GM12891 (cell line): ENCODE data around the gene ANOS1.

ENCODE experiments used
- DNase-seq: peaks from one replicate; pipeline ENCODE4 v3.0.0; 2011; ENCODE audit warnings: low spot score; ENCODE audit not compliant: insufficient read length
- FAIRE-seq: peaks from 2 replicates; lab custom pipeline; 2011; peaks lifted over from hg19 to GRCh38; lab: Jason Lieb, UNC
- PAX5 ChIP-seq: IDR thresholded peaks from 2 replicates; pipeline ENCODE4 v1.6.1; 2011; ENCODE audit warnings: low read length, moderate library complexity, mild to moderate bottlenecking; ENCODE audit not compliant: insufficient read depth, severe bottlenecking
- POLR2A ChIP-seq: IDR thresholded peaks from 2 replicates; pipeline ENCODE4 v1.6.1; 2011; ENCODE audit warnings: low read depth, low read length, control low read depth
- POLR2AphosphoS5 ChIP-seq: IDR thresholded peaks from 2 replicates; pipeline ENCODE4 v1.6.1; 2011; ENCODE audit warnings: low read depth, low read length, control low read depth
- POU2F2 ChIP-seq: IDR thresholded peaks from 2 replicates; pipeline ENCODE4 v1.6.1; 2011; ENCODE audit warnings: low read depth, mild to moderate bottlenecking, control low read depth, low read length, moderate library complexity
- SPI1 ChIP-seq: IDR thresholded peaks from 2 replicates; pipeline ENCODE4 v1.6.1; 2011; ENCODE audit warnings: low read depth, low read length, control low read depth
- TAF1 ChIP-seq: IDR thresholded peaks from 2 replicates; pipeline ENCODE4 v1.6.1; 2011; ENCODE audit warnings: low read depth, low read length, control low read depth

The ANOS1 gene

GRCh38 chrX:8629871-8630270 lies 102.1 kb downstream of the ANOS1 start:
- no peak for DNase-seq
- FAIRE-seq: no peak
- TF ChIP-seq PAX5: no peak
- TF ChIP-seq POLR2A: no peak
- TF ChIP-seq TAF1: no peak
- no peak for TF ChIP-seq POU2F2
- TF ChIP-seq SPI1: no peak
- no peak for TF ChIP-seq POLR2AphosphoS5

DNA sequence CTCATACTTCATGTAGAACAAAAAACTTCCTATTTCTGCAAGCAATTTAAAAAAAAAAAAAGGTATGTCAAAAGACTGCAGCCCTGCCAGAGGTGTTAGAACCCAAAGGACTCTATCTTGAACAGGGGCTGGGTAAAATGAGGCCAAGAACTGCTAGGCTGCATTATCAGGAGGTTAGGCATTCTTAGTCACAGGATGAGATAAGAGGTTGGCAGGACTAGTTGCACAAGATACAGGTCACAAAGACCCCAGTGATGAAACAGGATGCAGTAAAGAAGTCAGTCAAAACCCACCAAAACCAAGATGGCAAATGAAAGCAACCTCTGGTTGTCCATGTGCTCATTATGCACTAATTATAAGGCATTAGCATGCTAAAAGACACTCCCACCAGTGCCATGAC lies 104.1 kb downstream of the ANOS1 start:
- TF ChIP-seq POLR2AphosphoS5 (no peak), PAX5 (no peak), TAF1 (no peak), SPI1 (no peak), POU2F2 (no peak)
- FAIRE-seq: no peak
- no peak for DNase-seq

GRCh38 chrX:8607326-8607725 lies 124.6 kb downstream of the ANOS1 start:
- FAIRE-seq: no peak
- TF ChIP-seq POLR2AphosphoS5 (no peak), TAF1 (no peak), PAX5 (no peak), POLR2A (no peak), POU2F2 (no peak), SPI1 (no peak)
- no peak for DNase-seq

GRCh38 chrX:8604131-8604530 lies 127.8 kb downstream of the ANOS1 start:
- FAIRE-seq (no peak), DNase-seq (no peak)
- TF ChIP-seq POLR2AphosphoS5: no peak
- TF ChIP-seq PAX5: no peak
- TF ChIP-seq SPI1: no peak
- no peak for TF ChIP-seq POLR2A
- no peak for TF ChIP-seq POU2F2
- no peak for TF ChIP-seq TAF1

DNA sequence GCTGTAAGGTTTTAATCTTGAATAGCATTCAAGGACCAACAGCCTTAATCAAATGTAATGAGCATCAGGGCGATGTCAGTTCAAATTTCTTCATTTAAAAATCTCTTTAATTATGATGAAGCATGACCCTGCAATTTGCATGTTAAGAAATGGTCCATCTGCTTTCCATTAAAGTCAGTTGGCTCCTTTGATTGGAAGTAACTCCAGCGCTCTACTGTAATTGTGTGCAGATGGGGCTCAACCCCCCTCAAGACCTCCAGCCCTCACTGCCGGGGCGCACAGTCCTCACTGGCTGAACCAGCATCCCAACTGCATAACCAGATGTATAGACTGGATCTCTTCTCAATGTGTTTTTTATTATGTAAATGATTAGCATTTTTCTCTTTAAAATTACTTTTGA lies 140.4 kb downstream of the ANOS1 start:
- TF ChIP-seq SPI1: no peak
- no peak for TF ChIP-seq POLR2A
- TF ChIP-seq PAX5: no peak
- TF ChIP-seq POU2F2: no peak
- TF ChIP-seq POLR2AphosphoS5: no peak
- TF ChIP-seq TAF1: no peak
- DNase-seq (no peak), FAIRE-seq (no peak)

GRCh38 chrX:8586953-8587352 lies 145.0 kb downstream of the ANOS1 start:
- FAIRE-seq: no peak
- no peak for DNase-seq
- no peak for TF ChIP-seq POU2F2

DNA sequence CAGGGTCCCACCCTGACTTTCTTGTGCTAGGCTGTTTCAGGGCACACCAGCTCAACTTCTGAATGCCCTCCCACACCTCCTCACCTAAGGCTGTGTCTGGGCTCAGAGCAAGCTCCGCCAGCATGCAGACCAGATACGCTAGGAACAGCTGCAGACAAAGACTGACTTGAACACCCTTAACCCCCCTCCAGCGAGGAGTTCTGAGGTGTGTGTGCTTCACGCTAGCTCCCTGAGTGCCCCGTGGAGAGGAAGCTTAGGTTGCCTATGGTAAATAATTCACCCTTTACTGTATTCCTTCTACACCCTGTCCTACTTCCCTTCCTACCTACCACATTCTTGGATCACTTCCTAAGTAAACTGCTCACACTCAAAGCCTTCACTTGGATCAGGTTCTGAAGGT lies 152.3 kb downstream of the ANOS1 start:
- DNase-seq: no peak
- no peak for TF ChIP-seq POLR2AphosphoS5
- TF ChIP-seq PAX5: no peak
- TF ChIP-seq POU2F2: no peak
- TF ChIP-seq POLR2A: no peak
- TF ChIP-seq SPI1: no peak
- TF ChIP-seq TAF1: no peak
- FAIRE-seq: no peak

- FAIRE-seq (no peak), DNase-seq (no peak)
- TF ChIP-seq POU2F2: no peak
Observed at GRCh38 chrX:8576821-8577220, 155.1 kb downstream of the ANOS1 start.

DNA sequence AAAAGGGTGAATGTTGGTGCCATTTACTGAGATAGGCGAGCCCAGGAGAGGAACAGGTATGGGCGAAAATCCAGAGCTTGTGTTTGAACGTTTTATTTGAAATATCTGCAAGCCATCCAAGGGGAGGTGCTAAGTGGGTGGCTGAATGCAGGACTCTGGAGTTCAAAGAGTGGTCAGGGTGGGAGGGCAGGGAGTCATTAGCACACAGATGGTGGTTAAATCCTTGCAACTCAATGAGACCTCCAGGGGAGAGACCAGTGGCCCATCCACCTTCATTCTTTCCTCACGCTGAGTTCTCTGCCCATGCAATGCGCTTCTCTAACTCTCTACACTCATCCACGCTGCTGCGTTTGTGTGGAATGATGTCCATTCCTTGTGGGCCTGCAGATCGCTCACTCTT lies 166.2 kb downstream of the ANOS1 start:
- FAIRE-seq: no peak
- TF ChIP-seq TAF1: no peak
- TF ChIP-seq PAX5: no peak
- TF ChIP-seq POLR2AphosphoS5: no peak
- no peak for TF ChIP-seq POLR2A
- no peak for TF ChIP-seq POU2F2
- TF ChIP-seq SPI1: no peak
- no peak for DNase-seq

GRCh38 chrX:8548446-8548845 lies 183.5 kb downstream of the ANOS1 start:
- DNase-seq: no peak
- no peak for TF ChIP-seq TAF1
- TF ChIP-seq POU2F2: no peak
- TF ChIP-seq SPI1: no peak
- TF ChIP-seq POLR2AphosphoS5: no peak
- no peak for TF ChIP-seq POLR2A
- no peak for TF ChIP-seq PAX5
- FAIRE-seq: no peak

DNA sequence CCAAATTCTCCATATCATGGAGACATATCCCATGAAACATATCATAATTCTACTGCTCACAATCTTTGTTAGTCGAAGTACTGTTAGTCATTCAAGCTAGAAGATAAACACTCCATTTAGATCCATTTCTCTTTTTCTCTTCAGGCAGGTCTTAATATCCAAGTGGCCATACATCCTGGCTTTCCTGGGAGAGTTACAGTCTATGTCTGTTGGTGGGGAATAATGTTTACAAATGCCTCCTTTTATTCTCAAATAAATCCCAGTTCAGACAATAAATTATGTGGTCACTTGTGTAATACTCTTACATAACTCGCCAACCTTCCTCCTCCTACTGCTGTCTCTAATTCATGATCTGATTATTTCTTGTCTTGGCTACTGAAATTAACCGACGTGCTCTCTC lies 185.2 kb downstream of the ANOS1 start:
- FAIRE-seq: no peak
- no peak for DNase-seq
- no peak for TF ChIP-seq TAF1
- TF ChIP-seq SPI1: no peak
- TF ChIP-seq POLR2A: no peak
- no peak for TF ChIP-seq POU2F2
- TF ChIP-seq PAX5: no peak
- no peak for TF ChIP-seq POLR2AphosphoS5
